ENCODE results near the gene CNOT11.
A peak's percentile ranks its signal among the peaks of the same experiment; 100 is the strongest.

The CNOT11 gene

DNA sequence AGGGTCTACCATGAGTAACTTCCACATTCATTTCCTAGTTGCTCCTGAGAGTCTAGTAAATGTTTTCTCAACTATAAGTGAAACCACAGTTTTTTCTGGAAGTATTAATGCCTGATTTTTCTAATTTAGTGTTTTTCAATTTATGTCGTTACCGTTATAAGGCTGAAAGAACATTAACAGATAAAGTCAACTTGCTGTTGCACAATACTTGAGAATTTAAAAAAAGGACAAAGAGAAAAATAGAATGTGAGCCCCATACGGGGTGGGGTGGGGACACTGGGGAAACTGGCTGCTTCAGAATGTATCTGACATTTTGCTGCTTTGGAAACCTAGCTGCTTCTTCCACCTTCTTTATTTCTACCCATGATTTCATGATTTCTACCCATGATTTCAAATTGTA lies 26.2 kb downstream of the CNOT11 start:
- DNase-seq (ENCODE audit: low read depth), result no peak

DNA sequence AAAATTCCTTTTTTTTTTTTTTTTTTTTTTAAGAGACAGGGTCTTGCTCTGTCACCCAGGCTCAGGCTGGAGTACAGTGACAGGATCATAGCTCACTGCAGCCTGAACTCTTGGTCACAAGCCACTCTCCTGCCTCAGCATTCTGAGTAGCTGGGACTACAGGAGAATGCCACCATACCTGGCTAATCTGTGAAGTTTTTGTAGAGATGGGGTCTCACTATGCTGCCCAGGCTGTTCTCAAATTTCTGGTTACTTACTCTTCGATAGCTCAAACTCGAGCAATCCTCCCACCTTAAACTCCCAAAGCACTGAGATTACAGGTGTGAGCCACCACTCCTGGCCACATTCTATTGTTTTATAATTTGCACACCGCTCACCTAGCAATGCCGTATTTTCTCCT lies 28.8 kb downstream of the CNOT11 start:
- no peak for DNase-seq (ENCODE audit: low read depth)

DNA sequence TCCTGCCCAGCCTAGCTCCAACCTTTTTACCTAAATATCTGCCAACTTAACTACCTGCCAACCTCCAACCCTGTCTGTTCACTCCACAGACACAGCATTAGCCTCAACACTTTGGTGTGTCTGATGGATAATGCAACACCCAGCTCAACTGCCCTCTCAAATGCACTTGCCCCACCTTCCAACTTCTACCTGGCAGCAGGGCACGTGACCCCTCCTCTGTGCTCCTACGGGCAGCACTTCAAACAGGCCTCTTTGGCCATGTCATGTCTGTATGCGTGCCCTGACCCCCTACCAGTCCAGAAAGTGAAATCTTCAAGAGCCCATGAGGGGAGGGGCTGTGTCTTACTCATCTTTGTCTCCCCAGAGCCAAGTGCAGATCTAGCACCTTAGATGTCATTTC lies 30.3 kb downstream of the CNOT11 start:
- no peak for DNase-seq (ENCODE audit: low read depth)

DNA sequence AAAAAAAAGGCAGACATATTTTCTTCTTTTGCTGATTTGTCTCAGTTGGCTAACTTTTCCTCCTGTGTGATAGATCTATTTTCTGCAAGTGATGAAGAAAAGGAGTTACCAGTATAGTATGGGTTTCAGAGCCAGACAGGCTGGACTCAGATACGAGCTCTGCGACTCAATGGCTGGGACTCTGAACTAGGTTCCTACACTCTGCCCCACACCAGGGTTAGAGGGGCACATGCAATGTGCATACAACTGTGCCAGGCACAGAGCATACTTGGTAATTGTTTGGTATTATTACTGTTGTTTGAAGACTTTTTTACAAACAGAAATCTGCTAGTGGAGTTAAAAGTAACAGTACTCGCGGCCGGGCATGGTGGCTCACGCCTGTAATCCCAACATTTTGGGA lies 34.0 kb downstream of the CNOT11 start:
- no peak for DNase-seq (ENCODE audit: low read depth)

DNA sequence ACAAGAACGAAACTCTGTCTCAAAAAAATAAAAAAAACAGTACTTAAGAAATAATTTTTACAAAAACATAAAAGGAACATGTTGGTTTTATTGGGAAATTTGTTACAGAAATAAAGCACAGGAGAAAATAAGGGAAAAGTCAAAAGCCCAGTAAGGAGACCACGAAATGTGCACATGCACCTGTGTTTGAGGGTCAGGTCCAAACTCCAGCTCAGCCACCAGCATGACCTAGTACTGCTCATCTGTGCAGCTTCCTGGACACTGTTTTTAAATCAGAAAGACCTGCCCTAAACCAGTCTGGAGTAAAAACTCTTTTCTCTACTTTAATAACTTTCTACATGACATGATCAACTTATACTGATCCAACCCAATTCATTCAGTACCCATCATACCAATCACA lies 34.6 kb downstream of the CNOT11 start:
- DNase-seq (ENCODE audit: low read depth), result no peak

DNA sequence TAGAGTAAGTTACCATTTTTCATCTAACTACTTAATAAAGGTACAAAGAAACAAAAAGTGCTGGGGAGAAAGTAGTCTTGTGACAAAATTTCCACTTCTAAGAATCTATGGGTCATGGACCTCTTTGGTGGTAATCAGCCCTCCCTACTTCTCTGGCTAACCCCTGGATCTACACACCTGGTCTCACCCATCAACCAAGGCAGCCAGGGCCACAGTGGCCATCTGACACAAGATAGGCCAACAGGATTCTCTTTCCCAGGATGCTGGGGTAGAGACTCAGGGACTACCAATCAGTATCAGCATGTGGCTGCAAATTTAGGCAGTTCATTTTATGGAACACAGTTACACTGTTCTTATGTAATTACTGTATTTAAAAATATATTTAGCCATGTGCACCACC lies 38.0 kb downstream of the CNOT11 start:
- no peak for DNase-seq (ENCODE audit: low read depth)

DNA sequence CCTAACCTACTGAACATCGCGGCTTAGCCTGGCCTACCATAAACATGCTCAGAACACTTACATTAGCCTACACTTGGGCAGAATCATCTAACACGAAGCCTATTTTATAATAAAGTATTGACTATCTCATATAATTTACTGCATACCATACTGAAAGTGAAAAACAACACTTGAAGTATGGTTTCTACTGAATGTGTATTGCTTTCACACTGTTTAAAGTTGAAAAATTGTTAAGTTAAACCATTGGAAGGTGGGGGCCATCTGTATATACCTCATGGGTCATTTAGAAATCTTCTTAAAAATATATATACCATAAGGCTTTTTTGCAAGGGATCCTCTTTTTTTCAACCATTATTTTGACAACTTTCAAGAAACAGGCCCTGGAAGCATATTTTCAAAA lies 39.3 kb downstream of the CNOT11 start:
- no peak for DNase-seq (ENCODE audit: low read depth)

DNA sequence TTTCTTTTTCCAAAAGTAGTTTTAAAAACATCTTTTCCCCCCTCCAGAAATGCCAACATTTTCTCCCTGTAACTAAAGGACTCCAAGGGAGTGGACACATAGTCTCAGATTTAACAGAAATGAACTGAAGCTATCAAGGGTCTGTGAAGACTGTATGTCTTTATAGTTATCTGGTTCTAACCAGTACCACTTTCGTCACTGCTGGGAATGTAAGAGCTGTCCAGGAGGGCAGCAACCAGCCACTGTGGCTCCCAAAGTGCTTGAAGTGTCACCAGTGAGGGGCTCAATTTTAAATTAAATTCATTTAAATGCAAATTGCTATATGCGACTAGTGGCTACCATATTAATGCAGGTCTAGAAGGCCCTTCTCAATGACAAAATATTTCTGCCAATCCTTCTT lies 40.9 kb downstream of the CNOT11 start:
- no peak for DNase-seq (ENCODE audit: low read depth)

DNA sequence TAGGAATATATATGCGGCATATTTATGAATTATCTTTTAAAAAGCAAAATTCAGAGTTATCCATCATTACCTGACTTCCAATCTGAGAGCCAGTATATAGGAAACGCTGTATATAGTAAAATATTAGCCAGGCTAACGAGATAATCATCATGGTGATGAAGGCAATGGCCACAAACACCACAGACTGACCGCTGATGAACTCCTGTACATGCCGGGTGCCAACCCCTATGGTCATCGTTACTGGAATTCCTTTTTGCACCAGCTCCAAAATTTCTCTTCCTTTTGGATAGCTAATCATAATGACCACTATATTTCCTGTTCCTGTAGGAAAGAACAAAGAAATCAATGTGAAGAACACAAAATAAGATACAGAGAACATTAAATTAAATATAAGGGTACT lies 42.2 kb downstream of the CNOT11 start:
- DNase-seq (ENCODE audit: low read depth), result no peak

DNA sequence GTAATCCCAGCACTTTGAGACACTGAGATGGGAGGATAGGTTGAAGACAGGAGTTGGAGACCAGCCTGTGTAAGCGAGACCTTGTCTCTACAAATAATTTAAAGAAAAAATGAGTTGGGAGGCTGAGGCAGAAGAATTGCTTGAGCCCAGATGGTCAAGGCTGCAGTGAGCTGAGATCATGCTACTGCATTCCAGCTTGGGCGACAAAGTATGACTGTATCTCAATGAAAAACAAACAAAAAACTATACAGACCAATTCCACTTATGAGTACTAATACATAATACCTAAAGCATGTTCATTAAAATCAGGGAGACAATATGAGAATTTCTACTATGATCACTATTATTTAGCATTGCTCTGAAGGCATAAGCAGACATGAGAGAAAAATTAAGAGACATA lies 43.2 kb downstream of the CNOT11 start:
- no peak for DNase-seq (ENCODE audit: low read depth)

DNA sequence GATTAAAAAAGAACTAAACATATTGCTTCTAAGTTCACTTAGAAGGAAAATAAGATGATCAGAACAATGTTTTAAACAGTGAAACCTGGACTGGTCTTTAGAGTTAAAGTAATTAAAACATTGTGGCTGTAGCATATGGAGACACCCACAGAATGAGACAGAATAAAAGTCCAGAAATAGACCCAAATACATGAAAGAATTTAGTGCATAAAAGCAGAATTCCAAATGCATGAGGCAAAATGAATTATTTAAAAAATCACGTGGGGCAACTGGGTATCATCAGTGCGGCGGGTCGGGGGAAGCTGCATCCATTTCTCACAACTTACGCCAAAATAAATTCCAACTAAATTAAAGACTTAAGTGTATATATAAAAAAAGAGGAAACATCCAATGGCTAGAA lies 43.7 kb downstream of the CNOT11 start:
- no peak for DNase-seq (ENCODE audit: low read depth)

DNA sequence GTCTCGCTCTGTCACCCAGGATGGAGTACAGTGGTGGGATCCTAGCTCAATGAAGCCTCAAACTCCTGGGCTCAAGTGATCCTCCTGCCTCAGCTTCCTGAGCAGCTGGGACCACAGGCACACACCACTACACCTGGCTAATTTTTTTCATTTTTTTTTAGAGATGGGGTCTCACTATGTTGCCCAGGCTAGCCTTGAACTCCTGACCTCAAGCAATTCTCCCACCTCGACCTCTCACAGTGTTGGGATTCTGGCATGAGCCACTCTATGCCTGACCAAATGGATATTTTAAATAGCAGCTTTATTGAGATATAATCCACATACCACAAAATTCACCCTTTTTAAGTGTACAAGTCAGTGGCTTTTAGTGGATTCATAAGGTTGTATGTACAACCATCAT lies 44.7 kb downstream of the CNOT11 start:
- DNase-seq (ENCODE audit: low read depth), result no peak

DNA sequence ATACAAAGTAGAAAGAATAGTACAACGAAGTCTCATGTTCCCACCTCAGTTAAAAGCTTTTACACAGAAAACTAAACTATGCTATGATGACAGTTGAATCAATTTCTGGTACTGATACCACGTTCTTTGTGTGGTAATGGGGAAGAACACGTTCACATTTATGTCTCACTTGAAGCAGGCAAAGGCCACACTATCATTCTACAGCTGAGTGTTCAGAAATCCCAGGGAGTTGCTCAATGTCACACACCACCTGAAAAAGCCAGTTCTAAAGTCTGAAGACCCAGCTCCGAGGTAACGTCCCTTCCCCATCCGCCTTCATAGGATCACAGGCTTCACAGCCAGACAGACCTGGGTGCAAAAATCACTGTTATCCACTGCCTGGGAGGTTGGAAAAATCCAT lies 46.9 kb downstream of the CNOT11 start:
- DNase-seq (ENCODE audit: low read depth), result no peak

DNA sequence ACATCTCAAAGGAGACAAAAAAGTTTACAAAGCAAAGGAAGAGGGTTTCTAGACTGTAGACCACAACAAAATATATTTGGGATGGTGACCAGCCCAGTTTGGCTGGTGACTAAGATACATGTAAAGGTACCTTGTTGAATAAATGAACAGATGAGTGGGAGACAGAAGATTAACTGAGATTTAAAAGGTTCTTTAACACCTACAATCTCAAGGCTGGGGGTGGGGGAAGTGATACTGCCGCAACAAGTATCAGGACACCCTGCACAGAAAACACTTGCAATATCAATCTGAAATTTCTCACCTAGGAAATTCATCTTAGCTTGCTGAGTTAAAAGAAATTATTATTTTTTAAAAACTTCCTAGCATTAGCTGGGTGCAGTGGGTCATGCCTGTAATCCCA lies 47.5 kb downstream of the CNOT11 start:
- DNase-seq (ENCODE audit: low read depth), result no peak

DNA sequence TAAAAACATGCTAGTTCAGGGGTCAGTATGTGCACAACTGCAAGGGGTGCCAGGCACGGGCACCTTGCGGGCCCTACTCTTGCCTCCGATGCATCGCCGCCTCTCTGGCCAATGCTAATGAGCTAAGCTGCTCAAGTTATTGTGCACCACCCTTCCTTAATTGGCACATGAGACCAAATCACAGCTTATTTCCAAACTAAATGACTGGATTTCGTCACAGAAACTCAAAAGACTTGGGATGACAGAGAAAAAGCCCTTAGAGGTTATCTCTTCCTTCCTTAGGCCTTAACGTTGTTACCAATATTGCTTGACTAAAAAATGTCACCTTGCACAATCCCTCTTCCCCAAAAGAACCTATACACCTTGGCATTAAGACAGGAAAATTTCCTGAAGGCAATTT lies 48.1 kb downstream of the CNOT11 start:
- DNase-seq (ENCODE audit: low read depth), result no peak

DNA sequence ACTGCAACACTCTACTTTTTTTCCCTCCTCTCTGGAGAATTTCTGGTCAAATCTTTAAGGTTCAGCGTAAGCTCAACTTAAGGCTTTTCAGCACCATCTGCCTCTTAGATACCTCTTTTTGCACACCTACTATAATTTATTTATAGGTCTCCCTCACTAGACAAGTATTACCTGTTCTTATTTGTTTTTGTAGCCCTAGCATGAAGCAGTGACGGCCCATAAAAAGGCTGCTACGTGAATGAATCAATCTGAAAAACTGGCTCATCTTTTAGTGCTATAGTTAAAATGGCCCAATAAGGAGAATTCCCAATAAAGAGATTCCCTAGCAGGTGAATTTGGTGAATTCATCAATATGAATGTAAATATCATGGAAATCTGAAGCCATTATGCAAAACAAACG lies 49.3 kb downstream of the CNOT11 start:
- no peak for DNase-seq (ENCODE audit: low read depth)

DNA sequence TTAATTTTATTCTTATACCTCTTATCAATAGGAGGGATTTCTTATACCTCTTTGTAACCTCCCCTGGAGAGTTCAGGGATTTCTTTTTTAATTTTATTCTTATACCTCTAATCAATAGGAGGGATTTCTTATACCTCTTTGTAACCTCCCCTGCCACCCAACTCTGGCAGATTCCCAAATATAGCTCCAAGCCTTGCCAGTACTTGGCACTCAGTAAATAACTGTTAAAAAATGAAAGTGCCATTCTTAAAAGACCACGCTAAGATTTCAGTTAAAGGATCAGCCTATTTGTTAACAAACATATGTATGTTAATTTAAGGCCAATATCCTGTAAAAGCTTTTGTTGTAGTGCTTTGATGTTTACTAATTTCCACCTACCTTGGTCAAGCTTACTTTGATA lies 51.0 kb downstream of the CNOT11 start:
- DNase-seq (ENCODE audit: low read depth), result no peak

DNA sequence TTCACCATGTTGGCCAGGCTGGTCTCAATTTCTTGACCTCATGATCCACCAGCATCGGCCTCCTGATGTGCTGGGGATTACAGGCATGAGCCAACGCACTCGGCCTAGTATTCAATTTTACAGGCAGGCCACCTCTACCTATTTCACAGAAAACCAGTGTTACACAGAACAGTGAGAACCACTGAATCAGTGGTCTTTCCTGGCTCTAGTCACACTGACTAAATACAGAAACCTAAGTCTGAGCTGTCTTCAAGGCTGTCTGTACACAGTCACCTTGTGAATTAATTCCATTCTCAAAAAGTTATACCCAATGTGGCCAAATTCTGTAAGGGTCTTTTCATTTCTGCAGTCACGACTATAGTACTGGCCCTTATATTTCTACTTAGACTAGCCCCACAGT lies 52.3 kb downstream of the CNOT11 start:
- no peak for DNase-seq (ENCODE audit: low read depth)

DNA sequence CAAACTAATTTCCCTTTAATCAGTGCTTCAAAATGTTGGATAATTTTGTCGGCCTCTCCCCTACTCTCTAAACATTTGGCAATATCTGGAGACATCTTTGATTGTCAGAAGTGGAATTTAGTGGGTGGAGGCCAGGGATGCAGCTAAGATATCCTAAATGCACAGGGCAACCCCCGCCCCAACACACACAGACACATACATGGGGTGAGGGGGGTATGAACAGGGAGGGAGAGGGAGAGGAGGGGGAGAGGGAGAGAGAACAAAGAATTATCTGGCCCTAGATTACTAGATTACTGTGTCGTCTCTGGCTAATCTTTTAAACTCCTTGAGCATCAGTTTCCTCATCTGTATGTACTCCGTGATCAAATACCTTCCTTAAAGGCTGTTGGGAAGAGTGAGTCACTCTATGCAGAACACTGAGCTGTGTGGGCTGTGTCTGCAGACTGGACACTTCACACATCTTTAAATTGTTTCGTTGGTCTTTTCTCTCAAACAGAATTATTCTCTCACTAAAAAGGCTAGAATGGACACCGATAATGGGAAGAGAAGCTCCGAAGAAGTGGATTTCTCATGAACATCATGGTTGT lies 52.9 kb downstream of the CNOT11 start:
- no peak for DNase-seq (ENCODE audit: low read depth)

DNA sequence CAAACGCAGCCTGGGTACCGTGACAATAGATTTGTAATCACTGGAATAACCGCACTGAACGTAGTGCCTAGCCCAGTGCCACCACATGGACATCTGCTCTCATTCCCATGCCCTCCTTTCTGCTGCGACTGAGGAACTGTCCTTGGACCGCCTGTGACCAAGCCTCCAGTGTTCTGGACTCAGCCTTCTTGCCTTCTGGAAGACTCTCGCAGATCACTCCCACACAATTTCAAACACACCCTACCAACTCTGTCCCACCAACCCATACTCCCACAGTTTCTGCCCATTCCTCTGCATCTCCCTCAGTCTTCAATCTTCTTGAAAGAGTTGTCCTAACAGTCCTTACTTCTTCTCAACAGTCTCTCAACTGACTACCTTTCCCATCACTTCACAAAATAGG lies 53.7 kb downstream of the CNOT11 start:
- DNase-seq (ENCODE audit: low read depth), result no peak

DNA sequence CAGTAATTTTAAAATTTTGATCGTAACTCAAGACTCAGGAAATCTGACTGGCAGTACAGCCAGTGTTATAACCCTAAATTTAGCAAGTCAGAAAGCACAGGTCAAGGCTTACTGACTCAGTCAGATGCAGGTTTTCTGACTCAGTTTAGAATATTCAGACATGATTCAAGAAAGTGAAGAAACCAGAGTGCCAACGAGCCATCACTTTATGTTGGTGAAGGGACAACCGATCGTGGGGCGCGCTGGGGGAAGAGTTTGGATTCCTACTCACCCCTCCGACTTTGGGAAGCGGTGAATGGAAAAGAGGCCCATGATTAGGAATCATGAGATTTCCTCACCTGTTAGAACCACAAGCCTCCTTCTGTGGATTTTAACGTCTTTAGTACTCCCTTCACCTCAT lies 54.8 kb downstream of the CNOT11 start:
- DNase-seq (ENCODE audit: low read depth), result no peak

DNA sequence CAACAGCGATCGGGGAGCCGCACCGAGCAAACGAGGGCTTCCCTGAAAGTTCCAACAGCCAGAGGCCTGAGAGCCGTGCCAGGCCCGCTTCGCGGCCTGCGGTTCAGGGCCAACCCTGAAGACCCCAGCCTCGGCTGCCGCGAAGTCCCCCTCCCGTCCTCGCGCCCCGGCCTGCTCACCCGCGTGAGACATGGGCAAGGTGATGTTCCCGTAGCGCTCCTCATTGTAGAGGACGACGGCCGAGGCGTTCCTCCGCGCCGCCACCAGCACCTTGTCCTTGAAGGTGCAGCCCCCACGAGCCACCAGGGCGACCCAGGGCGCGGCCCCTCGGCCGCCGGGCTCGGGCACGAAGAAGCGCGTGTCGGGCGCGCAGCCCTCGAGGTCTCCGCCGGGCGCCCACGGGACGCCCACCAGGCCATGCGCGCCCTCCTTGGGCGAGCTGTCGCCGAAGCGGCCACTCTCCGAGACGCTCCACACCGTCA lies 55.3 kb downstream of the CNOT11 start:
- DNase-seq (ENCODE audit: low read depth), result no peak

DNA sequence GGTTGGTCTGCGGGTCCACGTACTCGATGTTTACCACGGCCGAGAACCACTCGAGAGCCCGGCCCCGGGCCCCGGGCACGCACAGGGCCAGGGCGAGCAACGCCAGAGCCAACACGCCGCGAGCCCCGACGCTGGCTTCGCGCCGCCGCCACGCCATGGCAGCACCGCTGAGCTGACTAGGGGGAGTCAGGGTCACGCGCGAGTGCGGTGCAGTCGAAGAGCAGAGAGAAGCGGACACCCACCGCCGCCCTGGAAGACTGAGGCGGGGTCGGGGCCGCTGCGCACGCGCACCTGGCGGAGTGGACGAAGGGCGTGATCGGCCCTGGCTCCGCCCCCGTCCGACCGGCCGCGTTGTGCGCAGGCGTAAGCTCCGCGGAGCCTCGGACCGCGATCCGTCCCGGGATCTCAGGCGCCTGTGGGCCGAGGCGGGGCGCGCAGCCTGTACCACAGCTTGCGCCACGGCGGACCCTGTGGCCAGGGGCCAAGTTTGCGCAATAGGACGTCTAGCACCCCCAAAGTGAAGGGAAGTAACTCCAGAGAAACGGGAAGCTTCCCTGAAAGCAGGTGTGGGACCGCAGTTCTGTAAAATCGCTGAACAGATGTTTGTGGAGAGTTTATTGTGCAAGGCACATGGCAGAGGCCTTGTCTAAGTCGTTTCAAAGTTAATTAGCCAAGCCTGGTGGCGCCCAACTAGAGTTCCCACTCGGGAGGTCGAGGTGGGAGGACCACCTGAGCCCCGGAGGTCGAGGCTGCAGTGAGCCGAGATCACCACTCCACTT lies 55.9 kb downstream of the CNOT11 start, which contains the start of gene RNF149:
RNF149 (minus strand) TSS at position 270 of the 779 bp plus-strand sequence; CDS start at position 157, 113 bp downstream.
- peak; percentile 76 for DNase-seq (ENCODE audit: low read depth)
